ENCODE data around the gene SAMD15. TPM values are rescaled to one million over a fixed set of nuclear protein-coding genes. Genes with fewer than 3 reads are reported as not detected.

Gene SAMD15
- total RNA-seq, 4 donors from 2014 or later = 4.8 to 9.5 (median 7.3) TPM

GRCh38 chr14:77421201-77421600 lies 44.0 kb downstream of the SAMD15 start:
- Histone ChIP-seq H3K4me1 (no peaks in the 10 kb centered on the region), H3K36me3 (peaks cover 27 to 33% of the 10 kb centered on the region in 2 donors), H3K4me3 (replicated peaks in 1 of 3) (no peak overlapping the region), H3K27ac (no peak overlapping the region), H3K27me3 (no peaks in the 10 kb centered on the region), H3K9me3 (no peaks in the 10 kb centered on the region)
- DNase-seq = no peak
- WGBS, 2 donors = 48 to 99% methylated on average over 2 of the region's 2 CpGs
- intact Hi-C loops (cut with DNase I) = no loop called here
- no peak for TF ChIP-seq CTCF (IDR thresholded peaks at IDR 0.05)
- TF ChIP-seq POLR2A (IDR thresholded peaks at IDR 0.05) = no peak

GRCh38 chr14:77423423-77423822 lies 46.2 kb downstream of the SAMD15 start, which contains the start of gene NOXRED1:
NOXRED1 (minus strand) TSS chr14:77423523; CDS start chr14:77422889, 634 bp downstream.
- TF ChIP-seq CTCF (IDR thresholded peaks at IDR 0.05) (no peak), POLR2A (IDR thresholded peaks at IDR 0.05) (no peak)
- 100% methylated on average over 1 of the region's 1 CpG for WGBS, 2 donors
- H3K27me3 ChIP-seq = no peaks in the 10 kb centered on the region
- intact Hi-C loops (cut with DNase I) = no loop called here
- H3K4me1 ChIP-seq = no peaks in the 10 kb centered on the region
- H3K9me3 ChIP-seq = no peaks in the 10 kb centered on the region
- no peak within 1 kb of the TSS for H3K4me3 ChIP-seq (replicated peaks in 1 of 3)
- H3K36me3 ChIP-seq = peaks cover 49 to 55% of the 10 kb centered on the region in 2 donors
- no peak for DNase-seq
- H3K27ac ChIP-seq = no peak within 1 kb of the TSS

GRCh38 chr14:77424862-77425261 lies 47.7 kb downstream of the SAMD15 start:
- no peaks in the 10 kb centered on the region for H3K9me3 ChIP-seq
- no peak for DNase-seq
- no peak overlapping the region for H3K4me3 ChIP-seq (replicated peaks in 1 of 3)
- intact Hi-C loops (cut with DNase I) = no loop called here
- no peak overlapping the region for H3K27ac ChIP-seq
- peaks cover 54 to 67% of the 10 kb centered on the region in 2 donors for H3K36me3 ChIP-seq
- TF ChIP-seq CTCF (IDR thresholded peaks at IDR 0.05) (no peak), POLR2A (IDR thresholded peaks at IDR 0.05) (no peak)
- 89 to 90% methylated on average over 3 of the region's 3 CpGs for WGBS, 2 donors
- H3K4me1 ChIP-seq = no peaks in the 10 kb centered on the region
- no peaks in the 10 kb centered on the region for H3K27me3 ChIP-seq

- 92 to 99% methylated on average over 3 of the region's 3 CpGs for WGBS, 2 donors
- Histone ChIP-seq H3K4me1 (no peaks in the 10 kb centered on the region), H3K36me3 (peaks cover 57 to 73% of the 10 kb centered on the region in 2 donors), H3K27ac (no peak overlapping the region), H3K4me3 (replicated peaks in 1 of 3) (no peak overlapping the region), H3K27me3 (no peaks in the 10 kb centered on the region), H3K9me3 (no peaks in the 10 kb centered on the region)
- intact Hi-C loops (cut with DNase I) = no loop called here
- no peak for DNase-seq
- TF ChIP-seq CTCF (IDR thresholded peaks at IDR 0.05) = no peak
- no peak for TF ChIP-seq POLR2A (IDR thresholded peaks at IDR 0.05)
Measured at GRCh38 chr14:77426396-77426795, 49.2 kb downstream of the SAMD15 start.

GRCh38 chr14:77436042-77436441 lies 58.9 kb downstream of the SAMD15 start:
- no peak for TF ChIP-seq POLR2A (IDR thresholded peaks at IDR 0.05)
- TF ChIP-seq CTCF (IDR thresholded peaks at IDR 0.05) = no peak

More at GRCh38 chr14:77436042-77436441, 58.9 kb downstream of the SAMD15 start:
- Histone ChIP-seq H3K4me3 (replicated peaks in 1 of 3) (no peak overlapping the region), H3K27ac (no peak overlapping the region), H3K36me3 (peaks cover 47% of the 10 kb centered on the region in 2 donors), H3K4me1 (no peaks in the 10 kb centered on the region), H3K27me3 (no peaks in the 10 kb centered on the region), H3K9me3 (no peaks in the 10 kb centered on the region)
- WGBS, 2 donors = 94 to 98% methylated on average over 3 of the region's 3 CpGs
- intact Hi-C loops (cut with DNase I) = no loop called here
- no peak for DNase-seq
